Ureter (tissue), 1 donor: Measurements from ENCODE around the gene PLA2G6. TPM values are rescaled to one million over a fixed set of nuclear protein-coding genes. Genes with fewer than 3 reads are reported as not detected.

Experiments
- DNase-seq: peaks from one replicate; pipeline ENCODE4 v3.0.0-alpha.2; 2020; ENCODE audit warnings: low spot score
- total RNA-seq: library from RNA; stranded (reverse); gene quantifications from one replicate; pipeline ENCODE4 v1.2.4, GENCODE V29; 2023
- donor health status: DM: yes; HTN: yes; CAD: no.

The PLA2G6 gene
- total RNA-seq, 1 donor from 2014 or later = 56.4 TPM

GRCh38 chr22:38110863-38111852 lies 70.5 kb downstream of the PLA2G6 start:
- no peak for DNase-seq

- peak; percentile 66 for DNase-seq
These were observed 71.4 kb downstream of the PLA2G6 start, which contains the start of gene BAIAP2L2 for GRCh38 chr22:38110008-38110862. BAIAP2L2 (minus strand) TSS chr22:38110684; CDS start chr22:38110525, 159 bp downstream.

- DNase-seq = no peak
These were observed 72.1 kb downstream of the PLA2G6 start for GRCh38 chr22:38109371-38110001.

- no peak for DNase-seq
These were observed 72.9 kb downstream of the PLA2G6 start for GRCh38 chr22:38108561-38109319.

GRCh38 chr22:38107692-38108515 lies 73.7 kb downstream of the PLA2G6 start:
- no peak for DNase-seq

GRCh38 chr22:38106814-38107578 lies 74.6 kb downstream of the PLA2G6 start:
- no peak for DNase-seq

GRCh38 chr22:38104084-38104483 lies 77.5 kb downstream of the PLA2G6 start:
- no peak for DNase-seq

- DNase-seq = no peak
These were observed 78.0 kb downstream of the PLA2G6 start for GRCh38 chr22:38103641-38104040.

- no peak for DNase-seq
These were observed 83.0 kb downstream of the PLA2G6 start for GRCh38 chr22:38098410-38099249.

- no peak for DNase-seq
These were observed 83.8 kb downstream of the PLA2G6 start for GRCh38 chr22:38097557-38098409.

GRCh38 chr22:38097058-38097457 lies 84.6 kb downstream of the PLA2G6 start:
- DNase-seq = no peak

- DNase-seq = no peak
These were observed 92.2 kb downstream of the PLA2G6 start for GRCh38 chr22:38089474-38089851.

GRCh38 chr22:38088629-38089473 lies 92.8 kb downstream of the PLA2G6 start:
- no peak for DNase-seq

GRCh38 chr22:38087855-38088254 lies 93.8 kb downstream of the PLA2G6 start:
- DNase-seq = no peak

- no peak for DNase-seq
These were observed 94.7 kb downstream of the PLA2G6 start for GRCh38 chr22:38086942-38087341.

- DNase-seq = no peak
These were observed 95.4 kb downstream of the PLA2G6 start for GRCh38 chr22:38086001-38086845.
